ENCODE results near the gene C2orf49.

C2orf49 gene

GRCh38 chr2:105337122-105338019 is at the start of gene C2orf49:
C2orf49 (plus strand) TSS chr2:105337540; CDS start chr2:105337588, 48 bp downstream.
- peak; percentile 91 for DNase-seq

- no peak for DNase-seq
These were observed 49.6 kb upstream of the C2orf49 start for GRCh38 chr2:105287692-105288091.

GRCh38 chr2:105288133-105288532 is 49.2 kb upstream of the C2orf49 start:
- no peak for DNase-seq

GRCh38 chr2:105290981-105291660 is 46.2 kb upstream of the C2orf49 start:
- DNase-seq = no peak

GRCh38 chr2:105291981-105292380 is 45.4 kb upstream of the C2orf49 start:
- no peak for DNase-seq

- DNase-seq = no peak
These were observed 43.3 kb upstream of the C2orf49 start for GRCh38 chr2:105294046-105294445.

GRCh38 chr2:105294844-105295481 is 42.4 kb upstream of the C2orf49 start:
- peak; percentile 31 for DNase-seq

GRCh38 chr2:105296017-105296611 is 41.2 kb upstream of the C2orf49 start:
- DNase-seq = no peak

- DNase-seq = no peak
These were observed 40.1 kb upstream of the C2orf49 start for GRCh38 chr2:105297216-105297615.

- no peak for DNase-seq
These were observed 39.3 kb upstream of the C2orf49 start for GRCh38 chr2:105298017-105298416.

- no peak for DNase-seq
These were observed 38.0 kb upstream of the C2orf49 start for GRCh38 chr2:105299290-105299689.

GRCh38 chr2:105301646-105302045 is 35.7 kb upstream of the C2orf49 start:
- DNase-seq = no peak

- DNase-seq = no peak
These were observed 30.2 kb upstream of the C2orf49 start for GRCh38 chr2:105307146-105307545.

- no peak for DNase-seq
These were observed 29.8 kb upstream of the C2orf49 start for GRCh38 chr2:105307550-105307949.

- DNase-seq = no peak
These were observed 29.4 kb upstream of the C2orf49 start for GRCh38 chr2:105307962-105308361.

- no peak for DNase-seq
These were observed 28.8 kb upstream of the C2orf49 start for GRCh38 chr2:105308382-105309146.

- DNase-seq = no peak
These were observed 28.2 kb upstream of the C2orf49 start for GRCh38 chr2:105309147-105309545.

- no peak for DNase-seq
These were observed 23.5 kb upstream of the C2orf49 start for GRCh38 chr2:105313877-105314276.

- DNase-seq = no peak
These were observed 22.0 kb upstream of the C2orf49 start for GRCh38 chr2:105315314-105315713.

- no peak for DNase-seq
These were observed 19.4 kb upstream of the C2orf49 start for GRCh38 chr2:105317937-105318336.

- no peak for DNase-seq
These were observed 16.6 kb upstream of the C2orf49 start for GRCh38 chr2:105320651-105321215.
